Measurements from ENCODE around the gene MOAP1.

The MOAP1 gene

DNA sequence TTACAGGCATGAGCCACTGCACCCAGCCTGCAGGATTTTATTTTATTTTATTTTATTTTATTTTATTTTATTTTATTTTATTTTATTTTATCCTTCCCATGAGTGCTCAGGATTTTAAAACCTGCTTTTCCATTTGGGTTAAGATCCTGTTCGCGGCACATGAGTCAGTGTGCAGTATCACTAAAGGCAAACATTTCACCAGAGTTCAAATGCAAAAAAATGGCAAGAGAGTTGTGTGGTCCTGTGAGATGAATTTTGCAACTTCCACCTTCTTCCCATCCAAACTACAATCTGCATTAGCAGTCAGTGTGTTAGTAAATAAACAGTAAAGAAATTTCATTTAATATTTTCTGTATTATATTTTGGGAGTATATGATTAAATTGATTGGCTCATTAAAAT, 29.0 kb downstream of the MOAP1 start:
- in situ Hi-C loops (cut with MboI; ENCODE audit: low pct_unique_long_range_greater_than_20kb, low sequenced_read_pairs, unreplicated experiment): no loop called here
- no peak for DNase-seq (ENCODE audit: low spot score)
- TF ChIP-seq, protein P1, sequence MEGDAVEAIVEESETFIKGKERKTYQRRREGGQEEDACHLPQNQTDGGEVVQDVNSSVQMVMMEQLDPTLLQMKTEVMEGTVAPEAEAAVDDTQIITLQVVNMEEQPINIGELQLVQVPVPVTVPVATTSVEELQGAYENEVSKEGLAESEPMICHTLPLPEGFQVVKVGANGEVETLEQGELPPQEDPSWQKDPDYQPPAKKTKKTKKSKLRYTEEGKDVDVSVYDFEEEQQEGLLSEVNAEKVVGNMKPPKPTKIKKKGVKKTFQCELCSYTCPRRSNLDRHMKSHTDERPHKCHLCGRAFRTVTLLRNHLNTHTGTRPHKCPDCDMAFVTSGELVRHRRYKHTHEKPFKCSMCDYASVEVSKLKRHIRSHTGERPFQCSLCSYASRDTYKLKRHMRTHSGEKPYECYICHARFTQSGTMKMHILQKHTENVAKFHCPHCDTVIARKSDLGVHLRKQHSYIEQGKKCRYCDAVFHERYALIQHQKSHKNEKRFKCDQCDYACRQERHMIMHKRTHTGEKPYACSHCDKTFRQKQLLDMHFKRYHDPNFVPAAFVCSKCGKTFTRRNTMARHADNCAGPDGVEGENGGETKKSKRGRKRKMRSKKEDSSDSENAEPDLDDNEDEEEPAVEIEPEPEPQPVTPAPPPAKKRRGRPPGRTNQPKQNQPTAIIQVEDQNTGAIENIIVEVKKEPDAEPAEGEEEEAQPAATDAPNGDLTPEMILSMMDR (IDR thresholded peaks at IDR 0.05; ENCODE audit: extremely low read depth, insufficient read depth, missing control alignments): no peak

DNA sequence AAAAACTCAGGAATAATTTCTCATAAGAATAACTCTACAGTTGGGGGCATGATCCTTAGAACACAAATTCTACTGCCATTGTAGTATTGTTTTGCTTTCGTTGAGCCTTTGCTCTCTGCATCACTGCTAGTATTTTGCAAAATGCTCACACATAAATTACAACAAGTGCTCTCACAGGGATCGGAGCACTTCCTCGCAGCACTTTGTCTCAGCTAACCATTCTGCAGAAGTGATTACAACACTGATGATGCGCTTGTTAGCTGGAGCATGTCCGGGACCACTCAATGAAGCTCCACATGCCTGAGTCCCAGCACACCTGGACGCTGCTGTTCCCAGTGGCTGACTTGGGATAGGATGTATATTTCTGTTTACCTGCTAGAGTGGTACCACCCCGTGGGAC, 31.6 kb downstream of the MOAP1 start:
- in situ Hi-C loops (cut with MboI; ENCODE audit: low pct_unique_long_range_greater_than_20kb, low sequenced_read_pairs, unreplicated experiment): no loop called here
- TF ChIP-seq, protein P1 (IDR thresholded peaks at IDR 0.05; ENCODE audit: extremely low read depth, insufficient read depth, missing control alignments): no peak
- DNase-seq (ENCODE audit: low spot score): no peak

DNA sequence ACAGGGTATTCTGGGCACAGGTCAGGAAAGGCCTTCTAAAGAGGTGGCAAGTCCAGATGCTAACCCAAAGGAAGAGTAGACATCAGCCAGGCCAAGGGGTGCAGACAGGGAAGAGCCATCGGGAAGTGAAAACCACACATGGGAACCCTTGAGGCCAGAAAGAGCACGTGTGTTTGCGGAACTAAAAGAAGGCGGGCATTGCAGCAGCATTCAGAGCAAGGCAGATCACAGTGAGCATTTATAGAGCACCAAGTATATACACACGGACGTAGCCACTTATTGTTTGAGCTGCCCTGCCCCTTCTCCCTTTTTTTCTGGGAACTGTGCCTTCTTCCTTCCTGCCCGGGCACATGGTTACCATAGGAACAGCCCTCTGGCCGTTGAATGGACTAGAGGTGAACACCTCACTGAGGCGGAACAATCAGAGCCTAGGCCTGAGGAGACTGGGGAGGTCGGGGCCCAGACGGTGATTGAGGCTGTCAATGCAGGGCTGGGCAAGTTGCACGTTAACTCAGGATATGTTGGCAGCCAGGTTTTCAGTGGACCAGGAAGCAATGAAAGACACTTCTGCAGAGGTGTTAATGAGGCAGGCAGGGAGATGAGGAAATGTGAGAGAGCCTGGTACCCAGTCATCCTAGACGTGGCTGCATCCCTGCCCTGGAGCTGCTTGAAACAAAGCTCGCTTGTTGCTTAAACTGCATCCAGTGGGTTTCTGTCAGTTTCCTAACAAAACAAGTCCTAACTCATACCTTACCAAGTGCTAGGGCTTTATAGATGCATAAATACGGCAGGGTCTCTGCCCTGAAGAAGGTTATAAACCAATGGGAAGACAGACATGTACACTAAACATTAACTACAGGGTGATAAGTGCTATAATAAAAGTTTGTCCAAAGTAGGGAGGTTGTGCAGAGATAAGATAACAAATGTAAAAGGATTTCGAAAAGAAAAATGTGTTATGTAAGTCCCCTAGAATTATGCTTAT, 34.2 kb downstream of the MOAP1 start:
- TF ChIP-seq, protein P1 (IDR thresholded peaks at IDR 0.05; ENCODE audit: extremely low read depth, insufficient read depth, missing control alignments): no peak
- DNase-seq (ENCODE audit: low spot score): no peak
- in situ Hi-C loops (cut with MboI; ENCODE audit: low pct_unique_long_range_greater_than_20kb, low sequenced_read_pairs, unreplicated experiment): no loop called here

DNA sequence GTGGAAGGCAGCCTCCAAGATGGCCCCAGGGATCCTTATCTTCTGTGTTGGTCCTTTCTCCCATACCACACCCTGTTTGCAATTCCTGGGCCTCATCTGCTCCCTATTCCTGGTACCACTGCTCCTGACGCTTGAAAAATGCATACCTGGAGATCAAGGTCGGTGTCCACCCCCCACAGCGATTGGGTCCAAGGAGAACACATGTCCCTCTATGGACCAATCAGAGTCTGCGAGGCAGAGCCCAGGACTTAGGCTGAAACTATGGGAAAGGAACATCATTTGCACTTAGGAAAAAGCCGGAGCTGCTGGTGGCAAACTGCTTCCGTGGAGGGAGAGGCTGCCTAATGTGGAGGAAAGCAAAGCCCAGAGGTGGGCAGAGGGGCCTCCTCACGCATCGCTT, 35.7 kb downstream of the MOAP1 start:
- in situ Hi-C loops (cut with MboI; ENCODE audit: low pct_unique_long_range_greater_than_20kb, low sequenced_read_pairs, unreplicated experiment): no loop called here
- TF ChIP-seq, protein P1 (IDR thresholded peaks at IDR 0.05; ENCODE audit: extremely low read depth, insufficient read depth, missing control alignments): no peak
- no peak for DNase-seq (ENCODE audit: low spot score)

DNA sequence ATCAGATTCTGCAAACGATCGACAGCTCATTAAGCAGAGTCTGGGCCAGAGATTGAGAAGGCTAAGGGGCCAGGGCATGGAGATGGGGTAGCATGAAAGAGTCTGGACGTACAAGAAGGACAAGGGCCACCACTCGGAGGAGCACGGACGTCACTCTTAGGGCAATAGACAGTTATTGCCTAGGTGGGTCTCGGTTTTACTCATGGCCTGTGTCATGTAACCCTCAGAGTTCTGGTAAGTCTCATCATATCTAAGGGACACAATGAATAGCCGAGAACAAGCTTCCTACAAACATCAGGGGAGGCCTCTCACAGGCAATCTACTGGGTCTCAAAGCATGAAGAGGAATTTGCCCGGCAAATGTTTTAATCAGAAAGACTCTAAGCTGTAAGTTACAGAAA, 38.6 kb downstream of the MOAP1 start:
- TF ChIP-seq, protein P1 (IDR thresholded peaks at IDR 0.05; ENCODE audit: extremely low read depth, insufficient read depth, missing control alignments): no peak
- DNase-seq (ENCODE audit: low spot score): peak; percentile 65
- in situ Hi-C loops (cut with MboI; ENCODE audit: low pct_unique_long_range_greater_than_20kb, low sequenced_read_pairs, unreplicated experiment): no loop called here

DNA sequence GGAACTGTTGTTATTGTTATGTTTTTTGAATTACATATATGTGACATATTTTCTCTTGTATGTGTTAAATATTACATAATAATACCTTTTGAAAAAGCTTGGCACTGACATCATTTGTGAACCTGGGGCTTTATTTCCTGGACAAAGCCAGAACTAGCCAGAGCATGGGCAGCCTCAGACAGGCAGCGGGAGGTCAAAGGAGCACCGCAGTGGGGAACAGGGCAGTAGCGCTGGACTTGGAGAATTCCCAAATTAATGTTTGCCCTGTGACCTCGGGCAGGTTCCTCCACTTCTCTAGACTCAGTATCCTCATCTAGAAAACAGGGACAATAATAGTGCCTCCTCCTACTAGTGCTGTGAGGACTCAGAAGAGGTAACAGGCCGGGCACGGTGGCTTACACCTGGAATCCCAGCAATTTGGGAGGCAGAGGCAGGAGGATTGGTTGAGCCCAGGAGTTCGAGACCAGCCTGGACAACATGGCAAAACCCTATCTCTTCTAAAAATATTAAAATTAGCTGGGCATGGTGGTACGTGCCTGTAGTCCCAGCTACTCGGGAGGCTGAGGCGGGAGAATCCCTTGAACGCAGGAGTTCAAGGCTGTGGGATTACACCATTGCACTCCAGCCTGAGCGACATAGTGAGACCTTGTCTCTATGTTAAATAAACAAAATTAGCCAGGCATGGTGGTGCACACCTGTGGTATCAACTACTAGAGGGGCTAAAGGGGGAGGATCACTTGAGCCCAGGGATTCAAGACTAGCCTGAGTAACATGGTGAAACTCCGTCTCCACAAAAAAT, 41.6 kb downstream of the MOAP1 start:
- in situ Hi-C loops (cut with MboI; ENCODE audit: low pct_unique_long_range_greater_than_20kb, low sequenced_read_pairs, unreplicated experiment): no loop called here
- TF ChIP-seq, protein P1 (IDR thresholded peaks at IDR 0.05; ENCODE audit: extremely low read depth, insufficient read depth, missing control alignments): no peak
- DNase-seq (ENCODE audit: low spot score): no peak
